Endothelial cell of umbilical vein (primary cell): Measurements from ENCODE around the gene SOSTDC1. TPM values are rescaled to one million over a fixed set of nuclear protein-coding genes. Genes with fewer than 3 reads are reported as not detected.

Source experiments
- BruUV-seq: library from RNA; stranded (reverse); fragments of 400-500 nt; replicated peaks from 2 replicates; lab custom pipeline; 2021; lab: Mats Ljungman, UMichigan
- CTCF ChIA-PET: fragments of 300-600, 350-600 bp; sonication (Branson Sonifier 250); formaldehyde crosslinking; loops from one replicate; lab custom pipeline; 2021; ENCODE audit warnings: antibody characterized with exemption, inconsistent platforms; lab: Charles Lee
- POLR2A ChIA-PET: fragments of 300-600, 350-600 bp; sonication (Branson Sonifier 250); formaldehyde crosslinking; loops from one replicate; lab custom pipeline; 2021; ENCODE audit warnings: antibody characterized with exemption, inconsistent platforms; lab: Charles Lee
- DNase-seq: peaks from one replicate; pipeline ENCODE4 v3.0.0-alpha.2; 2011; ENCODE audit warnings: low read depth, low spot score
- FAIRE-seq: peaks from 2 replicates; lab custom pipeline; 2011; peaks lifted over from hg19 to GRCh38; lab: Jason Lieb, UNC
- H2AFZ ChIP-seq: 2 replicates; pipeline ENCODE4 v1.6.0; 2012; ENCODE audit warnings: low read depth, low read length, control low read depth, inconsistent platforms
- H3K27ac ChIP-seq: 2 replicates; pipeline ENCODE4 v1.5.1; 2011; ENCODE audit warnings: low read depth, mild to moderate bottlenecking, control low read depth, low read length, moderate library complexity; ENCODE audit not compliant: insufficient read depth
- H3K27me3 ChIP-seq, 2 experiments: 2 replicates each; pipeline versions ENCODE4 v1.6.0 to v1.6.1; 2011; ENCODE audit warnings: low read length in 2 of 2, mixed read lengths in 1 of 2; ENCODE audit not compliant: control insufficient read depth in 2 of 2, insufficient read depth in 2 of 2
- H3K36me3 ChIP-seq, 2 experiments: 2 replicates in 1 of 2; 3 replicates in 1 of 2; pipeline ENCODE4 v1.5.1; 2011; ENCODE audit warnings: low read length in 2 of 2, mild to moderate bottlenecking in 1 of 2, moderate library complexity in 1 of 2; ENCODE audit not compliant: control insufficient read depth in 2 of 2, insufficient read depth in 2 of 2; ENCODE audit errors: extremely low read depth in 1 of 2
- H3K4me1 ChIP-seq: 3 replicates; pipeline ENCODE4 v1.5.1; 2011; ENCODE audit warnings: mild to moderate bottlenecking, low read length; ENCODE audit not compliant: control insufficient read depth, insufficient read depth; ENCODE audit errors: extremely low read depth
- H3K4me2 ChIP-seq: 2 replicates; pipeline ENCODE4 v1.6.1; 2011; ENCODE audit warnings: low read length, control low read depth, mixed read lengths; ENCODE audit not compliant: insufficient read depth
- H3K4me3 ChIP-seq, 3 experiments: fragments of 200-600 bp in 1 of 3; sonication (generic), shearing (Covaris generic) in 1 of 3; replicated peaks in 1 of 3; 2 replicates each; pipeline ENCODE4 v1.5.1; 2011 to 2016; ENCODE audit warnings: control low read depth in 3 of 3, low read length in 3 of 3, mild to moderate bottlenecking in 2 of 3, inconsistent platforms in 1 of 3, low read depth in 1 of 3, moderate library complexity in 1 of 3; ENCODE audit not compliant: insufficient read depth in 1 of 3
- H3K79me2 ChIP-seq: 2 replicates; pipeline ENCODE4 v1.6.0; 2012; ENCODE audit warnings: low read length, inconsistent platforms; ENCODE audit not compliant: control insufficient read depth, insufficient read depth
- H3K9ac ChIP-seq: replicated peaks from 2 replicates; pipeline ENCODE3; 2011; ENCODE audit warnings: low read length, control low read depth; ENCODE audit not compliant: insufficient read depth; ENCODE audit errors: extremely low read depth
- H3K9me1 ChIP-seq: replicated peaks from 3 replicates; pipeline ENCODE4 v1.6.0; 2011; ENCODE audit warnings: mild to moderate bottlenecking, low read length; ENCODE audit not compliant: control insufficient read depth, insufficient read depth; ENCODE audit errors: extremely low read depth
- H3K9me3 ChIP-seq: replicated peaks from 2 replicates; pipeline ENCODE4 v1.5.1; 2012; ENCODE audit warnings: low read length, inconsistent platforms; ENCODE audit not compliant: control insufficient read depth, insufficient read depth
- H4K20me1 ChIP-seq: replicated peaks from 2 replicates; pipeline ENCODE3; 2011; ENCODE audit warnings: mild to moderate bottlenecking, low read length; ENCODE audit not compliant: control insufficient read depth, insufficient read depth; ENCODE audit errors: extremely low read depth
- CTCF ChIP-seq, 2 donors: IDR thresholded peaks; 1 replicate in 1 of 2; 2 replicates in 1 of 2; pipeline ENCODE4 v1.5.1; 2011; ENCODE audit warnings: low read length in 2 of 2, mild to moderate bottlenecking in 2 of 2, moderate library complexity in 2 of 2, control low read depth in 1 of 2, inconsistent platforms in 1 of 2, low read depth in 1 of 2; ENCODE audit not compliant: insufficient read depth in 1 of 2; ENCODE audit errors: extremely low read depth in 1 of 2
- EZH2 ChIP-seq: IDR thresholded peaks from 2 replicates; pipeline ENCODE4 v1.6.1; 2012; ENCODE audit warnings: borderline replicate concordance, low read depth, mild to moderate bottlenecking, moderate library complexity, low read length, inconsistent platforms; ENCODE audit not compliant: severe bottlenecking
- FOS ChIP-seq: IDR thresholded peaks from 2 replicates; pipeline ENCODE4 v1.6.1; 2011; ENCODE audit warnings: mild to moderate bottlenecking, low read length, moderate library complexity, borderline replicate concordance; ENCODE audit not compliant: insufficient read depth
- GATA2 ChIP-seq: IDR thresholded peaks from 2 replicates; pipeline ENCODE4 v1.7.0; 2011; ENCODE audit warnings: low read depth, mild to moderate bottlenecking, moderate library complexity, mixed read lengths, low read length; ENCODE audit not compliant: insufficient read length, insufficient read depth
- JUN ChIP-seq: IDR thresholded peaks from 2 replicates; pipeline ENCODE4 v1.6.1; 2011; ENCODE audit warnings: borderline replicate concordance, low read depth; ENCODE audit not compliant: insufficient read length, insufficient read depth
- MAX ChIP-seq: IDR thresholded peaks from 2 replicates; pipeline ENCODE4 v1.6.1; 2011; ENCODE audit not compliant: insufficient read depth, insufficient read length
- MYC ChIP-seq: IDR thresholded peaks from one replicate; pipeline ENCODE4 v1.6.1; 2011; ENCODE audit warnings: mild to moderate bottlenecking, low read depth, low read length
- POLR2A ChIP-seq: IDR thresholded peaks from 2 replicates; pipeline ENCODE4 v1.6.1; 2012; ENCODE audit warnings: low read depth, mild to moderate bottlenecking, control low read depth, low read length
- POLR2AphosphoS5 ChIP-seq: IDR thresholded peaks from 2 replicates; pipeline ENCODE4 v1.6.1; 2012; ENCODE audit warnings: low read depth, mild to moderate bottlenecking, control low read depth, low read length, moderate library complexity; ENCODE audit not compliant: insufficient read depth
- dilution Hi-C: fragments of 300-500 bp; cut with MboI; formaldehyde crosslinking; loops from one replicate; pipeline ENCODE4 v1.15.0; 2019; ENCODE audit warnings: low sequenced_read_pairs; ENCODE audit not compliant: extremely low pct_ligation_motif_present
- intact Hi-C: fragments of 100-400 bp; cut with micrococcal nuclease; formaldehyde crosslinking; loops from one replicate; pipeline ENCODE4 v1.10.0; 2022
- polyA plus RNA-seq, 4 experiments: library from polyadenylated mRNA; depleted of rRNA in 3 of 4; stranded (reverse) in 3 of 4; unstranded in 1 of 4; fragments of >200 nt; gene quantifications; 2 replicates each; pipeline versions ENCODE4 v1.2.1 to v1.2.3, GENCODE V29; 2011 to 2012; ENCODE audit warnings: missing spikeins in 1 of 4
- total RNA-seq: library from RNA; stranded (reverse); gene quantifications from 2 replicates; pipeline ENCODE4 v1.2.3, GENCODE V29; 2021

SOSTDC1 gene
- total and polyA plus RNA-seq, 2 donors (not counting 3 experiments of a cell fraction or from before 2014, with no cell fraction given), result not detected

DNA sequence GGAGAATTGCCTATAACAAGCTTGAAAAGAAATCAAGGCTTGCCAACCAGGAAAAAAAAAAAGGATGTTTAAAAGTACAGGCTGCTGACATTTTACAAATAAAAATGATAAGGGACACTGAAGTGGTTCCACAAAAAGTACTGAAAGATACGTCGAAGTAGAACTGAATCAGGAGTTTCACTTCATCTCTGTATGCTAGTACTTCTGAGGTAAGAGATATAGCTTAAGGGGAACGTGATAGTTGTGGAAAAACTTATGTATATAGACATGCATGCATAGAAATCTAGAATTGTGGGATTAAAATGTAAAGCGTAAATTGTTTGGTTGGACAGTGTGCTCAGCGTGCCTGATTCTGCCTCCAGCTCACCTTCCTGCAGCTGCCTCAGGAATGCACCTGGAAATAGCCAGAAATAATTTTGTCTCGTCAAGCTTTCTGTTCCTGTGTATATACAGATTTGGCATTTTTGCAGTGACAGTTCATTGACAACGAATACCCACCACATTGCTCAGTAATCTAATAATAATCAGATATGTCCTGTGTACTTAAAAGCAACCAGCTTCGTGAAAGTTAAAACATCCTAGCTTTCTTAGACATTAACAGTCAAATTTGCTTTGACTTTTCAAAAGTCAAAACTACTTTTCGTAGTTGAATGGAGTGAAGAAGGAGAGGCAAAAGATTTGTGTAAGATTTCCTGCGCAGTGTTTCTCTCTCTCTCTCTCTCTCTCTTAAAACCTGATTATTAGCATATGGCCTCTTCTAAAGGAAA lies 1.4 kb downstream of the SOSTDC1 start:
- no TSS peak for BruUV-seq
- Histone ChIP-seq H3K27me3 (peaks cover 0 to 6% of the 10 kb centered on the region in 2 experiments), H3K9me3 (no peaks in the 10 kb centered on the region), H3K27ac (no peak overlapping the region), H2AFZ (peak overlapping the region; percentile 26), H3K79me2 (no peaks in the 10 kb centered on the region), H3K9me1 (no peaks in the 10 kb centered on the region), H3K4me1 (no peaks in the 10 kb centered on the region), H3K4me3 (no peak overlapping the region), H4K20me1 (no peaks in the 10 kb centered on the region), H3K4me2 (peak overlapping the region; percentile 15), H3K36me3 (no peaks in the 10 kb centered on the region), H3K9ac (no peak overlapping the region)
- DNase-seq (no peak), FAIRE-seq (no peak)
- intact Hi-C loops, result no loop called here
- CTCF ChIA-PET, result interaction anchor here (1.0 to 2.1 kb wide), 4 partner anchors 9 to 101 kb away, joined by 3 to 8 read pairs (median 6); no protein-coding TSS in a partner anchor
- TF ChIP-seq FOS (no peak), POLR2A (no peak), CTCF (IDR thresholded peaks at IDR 0.05; ENCODE audit: extremely low read depth in 1 of 2, insufficient read depth in 1 of 2, low read depth in 1 of 2, low read length in 2 of 2) (no peak), MYC (no peak), JUN (no peak), GATA2 (no peak), EZH2 (no peak), MAX (no peak), POLR2AphosphoS5 (no peak)
- POLR2A ChIA-PET, result no interaction called here
- dilution Hi-C loops, result no loop called here
